ENCODE data around the gene CFAP65. TPM values are rescaled to one million over a fixed set of nuclear protein-coding genes. Genes with fewer than 3 reads are reported as not detected.

Gene CFAP65
- not detected for total RNA-seq

DNA sequence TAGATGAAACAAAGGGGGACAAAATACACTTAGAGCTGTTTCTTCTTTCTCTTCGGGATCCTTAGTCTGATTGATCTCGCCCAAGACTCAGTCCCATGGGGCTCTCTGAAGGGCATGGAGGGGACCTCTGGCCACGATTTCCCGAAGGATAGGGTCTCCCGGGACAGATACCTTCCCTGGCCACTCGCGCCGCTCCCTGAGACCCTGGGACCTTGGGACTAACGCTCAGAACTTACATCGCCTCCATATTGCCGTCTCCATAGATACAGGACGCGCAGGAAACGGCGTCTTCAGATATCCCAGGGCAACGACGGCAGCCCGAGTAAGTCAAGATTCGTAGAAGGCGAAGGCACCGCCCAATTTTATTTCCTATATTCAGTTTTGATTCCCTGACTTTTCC lies at the start of gene CFAP65:
Gene CFAP65, minus strand, starts transcription at position 265 of the 400 bp plus-strand sequence. CDS start 2,468 bp downstream, outside the sequence.
- Mint-ChIP-seq H3K9me3 (no peaks in the 10 kb centered on the region), H3K36me3 (ENCODE audit: insufficient read depth in 2 of 2) (no peaks in the 10 kb centered on the region), H3K4me1 (ENCODE audit: low read depth) (peaks cover 15% of the 10 kb centered on the region), H3K27ac (no peak within 1 kb of the TSS), H3K4me3 (peak within 1 kb of the TSS; percentile 77 to 82), H3K27me3 (ENCODE audit: low read depth) (peaks cover 63% of the 10 kb centered on the region)
- peak in 1 of 2 donors; percentile 52 for ATAC-seq (replicated peaks in 1 of 2)
- DNase-seq = no peak

- Mint-ChIP-seq H3K4me1 (ENCODE audit: low read depth) (peaks cover 15% of the 10 kb centered on the region), H3K27ac (peak overlapping the region; percentile 0), H3K36me3 (ENCODE audit: insufficient read depth in 2 of 2) (peaks cover 1% of the 10 kb centered on the region in 2 donors), H3K9me3 (no peaks in the 10 kb centered on the region), H3K27me3 (ENCODE audit: low read depth) (no peaks in the 10 kb centered on the region), H3K4me3 (no peak overlapping the region)
- DNase-seq (no peak), ATAC-seq (replicated peaks in 1 of 2) (no peak)
Measured at GRCh38 chr2:219090436-219091299, 49.4 kb upstream of the CFAP65 start.

- H3K4me3 Mint-ChIP-seq = no peak overlapping the region
- no peak for ATAC-seq (replicated peaks in 1 of 2)
- H3K27me3 Mint-ChIP-seq (ENCODE audit: low read depth) = no peaks in the 10 kb centered on the region
- peaks cover 15% of the 10 kb centered on the region for H3K4me1 Mint-ChIP-seq (ENCODE audit: low read depth)
- H3K27ac Mint-ChIP-seq = no peak overlapping the region
- no peaks in the 10 kb centered on the region for H3K9me3 Mint-ChIP-seq
- DNase-seq = no peak
- peaks cover 1% of the 10 kb centered on the region in 2 donors for H3K36me3 Mint-ChIP-seq (ENCODE audit: insufficient read depth in 2 of 2)
Measured at GRCh38 chr2:219089330-219089729, 48.0 kb upstream of the CFAP65 start.

GRCh38 chr2:219087848-219088247 lies 46.5 kb upstream of the CFAP65 start:
- ATAC-seq (replicated peaks in 1 of 2) (no peak), DNase-seq (no peak)
- Mint-ChIP-seq H3K4me3 (no peak overlapping the region), H3K4me1 (ENCODE audit: low read depth) (peaks cover 15% of the 10 kb centered on the region), H3K27ac (no peak overlapping the region), H3K36me3 (ENCODE audit: insufficient read depth in 2 of 2) (peaks cover 1% of the 10 kb centered on the region in 2 donors), H3K9me3 (no peaks in the 10 kb centered on the region), H3K27me3 (ENCODE audit: low read depth) (no peaks in the 10 kb centered on the region)

GRCh38 chr2:219087361-219087760 lies 46.0 kb upstream of the CFAP65 start:
- no peak for DNase-seq
- Mint-ChIP-seq H3K4me3 (no peak overlapping the region), H3K27ac (no peak overlapping the region), H3K4me1 (ENCODE audit: low read depth) (peaks cover 15% of the 10 kb centered on the region), H3K36me3 (ENCODE audit: insufficient read depth in 2 of 2) (peaks cover 1% of the 10 kb centered on the region in 2 donors), H3K27me3 (ENCODE audit: low read depth) (no peaks in the 10 kb centered on the region), H3K9me3 (no peaks in the 10 kb centered on the region)
- no peak for ATAC-seq (replicated peaks in 1 of 2)

GRCh38 chr2:219086196-219086595 lies 44.9 kb upstream of the CFAP65 start:
- peaks cover 15% of the 10 kb centered on the region for H3K4me1 Mint-ChIP-seq (ENCODE audit: low read depth)
- H3K36me3 Mint-ChIP-seq (ENCODE audit: insufficient read depth in 2 of 2) = peaks cover 1% of the 10 kb centered on the region in 2 donors
- no peaks in the 10 kb centered on the region for H3K9me3 Mint-ChIP-seq
- H3K4me3 Mint-ChIP-seq = no peak overlapping the region
- no peak overlapping the region for H3K27ac Mint-ChIP-seq
- DNase-seq = no peak
- no peak for ATAC-seq (replicated peaks in 1 of 2)
- H3K27me3 Mint-ChIP-seq (ENCODE audit: low read depth) = no peaks in the 10 kb centered on the region

DNA sequence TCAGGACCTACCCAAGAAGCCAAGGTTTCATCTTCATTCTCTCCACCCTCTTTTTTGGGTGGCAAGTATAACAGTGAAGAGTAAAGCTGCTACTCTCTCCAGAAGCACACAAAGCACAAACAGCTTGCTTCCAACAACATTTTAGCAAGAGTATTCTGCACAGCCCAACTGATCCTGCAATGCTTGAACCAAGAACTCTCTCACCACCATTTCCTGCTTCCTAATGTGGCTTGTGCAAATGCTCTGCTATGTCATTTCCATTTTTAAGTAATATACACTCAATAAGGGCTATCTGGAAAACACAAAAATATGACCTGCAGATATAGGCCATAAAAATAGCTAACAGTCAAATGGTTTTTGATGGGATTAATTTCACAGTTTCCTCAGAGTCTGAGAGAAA lies 43.5 kb upstream of the CFAP65 start:
- ATAC-seq (replicated peaks in 1 of 2) = no peak
- no peak overlapping the region for H3K4me3 Mint-ChIP-seq

DNA sequence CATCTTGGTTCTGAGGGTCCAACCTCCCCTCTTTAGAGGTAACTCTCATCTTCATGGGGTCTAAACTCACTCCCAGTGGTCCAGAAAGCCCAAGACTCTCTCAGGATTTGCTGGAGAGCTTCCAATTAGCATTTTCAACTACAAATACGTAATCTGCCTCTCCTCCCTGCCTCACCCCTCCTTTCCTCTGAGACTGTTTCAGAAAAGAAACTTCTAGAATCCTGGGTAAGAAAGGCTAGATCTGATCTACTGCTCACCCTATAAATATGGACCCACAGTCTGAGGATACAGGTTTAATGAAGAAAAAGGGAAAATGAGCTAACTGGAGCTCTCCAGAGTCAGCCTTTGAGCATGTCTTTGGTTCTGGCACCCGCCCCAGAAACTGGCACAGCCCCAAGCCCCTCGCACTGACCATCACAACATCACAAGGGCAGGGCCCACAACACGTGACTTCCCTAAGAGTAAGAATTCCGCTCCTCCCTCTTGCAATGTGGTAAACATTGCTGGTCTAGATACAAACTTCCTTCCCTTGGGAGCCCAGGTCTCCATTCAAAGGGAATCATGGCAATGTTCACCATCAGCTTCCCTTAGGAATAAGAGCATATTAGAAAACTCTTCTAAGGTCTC lies 41.1 kb upstream of the CFAP65 start:
- H3K4me3 Mint-ChIP-seq = no peak overlapping the region
- H3K27ac Mint-ChIP-seq = no peak overlapping the region
- peaks cover 12% of the 10 kb centered on the region for H3K4me1 Mint-ChIP-seq (ENCODE audit: low read depth)
- no peaks in the 10 kb centered on the region for H3K27me3 Mint-ChIP-seq (ENCODE audit: low read depth)
- no peaks in the 10 kb centered on the region for H3K9me3 Mint-ChIP-seq
- ATAC-seq (replicated peaks in 1 of 2) (no peak), DNase-seq (no peak)
- H3K36me3 Mint-ChIP-seq (ENCODE audit: insufficient read depth in 2 of 2) = no peaks in the 10 kb centered on the region

More for the DNA sequence above, 43.5 kb upstream of the CFAP65 start:
- Mint-ChIP-seq H3K9me3 (no peaks in the 10 kb centered on the region), H3K4me1 (ENCODE audit: low read depth) (peaks cover 15% of the 10 kb centered on the region), H3K27me3 (ENCODE audit: low read depth) (no peaks in the 10 kb centered on the region), H3K36me3 (ENCODE audit: insufficient read depth in 2 of 2) (peaks cover 1% of the 10 kb centered on the region in 2 donors), H3K27ac (no peak overlapping the region)
- no peak for DNase-seq

- Mint-ChIP-seq H3K36me3 (ENCODE audit: insufficient read depth in 2 of 2) (no peaks in the 10 kb centered on the region), H3K4me1 (ENCODE audit: low read depth) (peaks cover 6% of the 10 kb centered on the region), H3K27ac (no peak overlapping the region), H3K4me3 (no peak overlapping the region), H3K27me3 (ENCODE audit: low read depth) (no peaks in the 10 kb centered on the region), H3K9me3 (no peaks in the 10 kb centered on the region)
- DNase-seq = no peak
- no peak for ATAC-seq (replicated peaks in 1 of 2)
Measured at GRCh38 chr2:219081701-219082331, 40.5 kb upstream of the CFAP65 start.

GRCh38 chr2:219081096-219081495 lies 39.8 kb upstream of the CFAP65 start:
- Mint-ChIP-seq H3K4me3 (no peak overlapping the region), H3K9me3 (no peaks in the 10 kb centered on the region), H3K27ac (no peak overlapping the region), H3K36me3 (ENCODE audit: insufficient read depth in 2 of 2) (no peaks in the 10 kb centered on the region), H3K4me1 (ENCODE audit: low read depth) (no peaks in the 10 kb centered on the region), H3K27me3 (ENCODE audit: low read depth) (no peaks in the 10 kb centered on the region)
- DNase-seq (no peak), ATAC-seq (replicated peaks in 1 of 2) (no peak)

- Mint-ChIP-seq H3K9me3 (no peaks in the 10 kb centered on the region), H3K4me3 (no peak overlapping the region), H3K36me3 (ENCODE audit: insufficient read depth in 2 of 2) (no peaks in the 10 kb centered on the region), H3K4me1 (ENCODE audit: low read depth) (no peaks in the 10 kb centered on the region), H3K27me3 (ENCODE audit: low read depth) (no peaks in the 10 kb centered on the region), H3K27ac (no peak overlapping the region)
- no peak for ATAC-seq (replicated peaks in 1 of 2)
- no peak for DNase-seq
Measured at GRCh38 chr2:219079417-219079816, 38.1 kb upstream of the CFAP65 start.

GRCh38 chr2:219078951-219079350 lies 37.6 kb upstream of the CFAP65 start:
- no peak overlapping the region for H3K27ac Mint-ChIP-seq
- no peaks in the 10 kb centered on the region for H3K27me3 Mint-ChIP-seq (ENCODE audit: low read depth)
- no peaks in the 10 kb centered on the region for H3K4me1 Mint-ChIP-seq (ENCODE audit: low read depth)

DNA sequence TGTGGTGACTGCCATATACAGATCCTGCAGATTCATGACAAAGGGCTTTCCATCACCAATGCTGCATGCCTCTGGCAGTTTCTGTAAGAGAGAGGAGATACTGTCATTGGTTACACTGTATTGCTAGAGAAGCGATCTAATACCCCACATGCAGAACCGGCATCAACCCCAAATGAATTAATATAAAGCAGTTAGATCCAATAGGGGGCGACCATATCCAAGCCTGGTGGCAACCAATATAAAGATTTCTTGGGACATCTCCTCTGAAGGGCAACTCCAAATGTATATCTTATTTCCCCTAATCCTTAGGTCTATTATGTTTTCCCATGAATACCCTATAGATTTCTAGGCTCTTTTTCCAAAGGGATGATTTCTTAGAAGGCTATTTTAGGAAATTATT lies 36.8 kb upstream of the CFAP65 start:
- DNase-seq = no peak

More at GRCh38 chr2:219078951-219079350, 37.6 kb upstream of the CFAP65 start:
- H3K9me3 Mint-ChIP-seq = no peaks in the 10 kb centered on the region
- DNase-seq = no peak
- ATAC-seq (replicated peaks in 1 of 2) = no peak
- no peak overlapping the region for H3K4me3 Mint-ChIP-seq
- no peaks in the 10 kb centered on the region for H3K36me3 Mint-ChIP-seq (ENCODE audit: insufficient read depth in 2 of 2)

More for the DNA sequence above, 36.8 kb upstream of the CFAP65 start:
- ATAC-seq (replicated peaks in 1 of 2) = no peak
- H3K4me1 Mint-ChIP-seq (ENCODE audit: low read depth) = no peaks in the 10 kb centered on the region
- no peaks in the 10 kb centered on the region for H3K9me3 Mint-ChIP-seq
- no peaks in the 10 kb centered on the region for H3K36me3 Mint-ChIP-seq (ENCODE audit: insufficient read depth in 2 of 2)
- peak overlapping the region; percentile 14 for H3K27ac Mint-ChIP-seq
- H3K27me3 Mint-ChIP-seq (ENCODE audit: low read depth) = no peaks in the 10 kb centered on the region
- no peak overlapping the region for H3K4me3 Mint-ChIP-seq

All from activated T-cell treated with anti-CD3 and anti-CD28 coated beads, Interleukin-2, amount 50 U/mL, for 72 hours (primary cell).